Measurements from ENCODE around the gene DOK4. TPM values are rescaled to one million over a fixed set of nuclear protein-coding genes. Genes with fewer than 3 reads are reported as not detected.
"Not testable (repeated sequence)": the region's sequence is repeated elsewhere in the genome, so short reads cannot be mapped to it uniquely, and the experiment has no call there.

Gene DOK4
- total RNA-seq, 4 donors from 2014 or later = 5.9 to 36.3 (median 12.9) TPM

- ATAC-seq (ENCODE audit: low FRiP score) (no peak), DNase-seq (ENCODE audit: low spot score) (no peak)
- TF ChIP-seq CTCF (IDR thresholded peaks at IDR 0.05) = no peak
Observed at GRCh38 chr16:57501492-57501891, 15.2 kb upstream of the DOK4 start.

GRCh38 chr16:57500578-57501111, 14.4 kb upstream of the DOK4 start:
- no peak for TF ChIP-seq CTCF (IDR thresholded peaks at IDR 0.05)
- ATAC-seq (ENCODE audit: low FRiP score) = no peak
- DNase-seq (ENCODE audit: low spot score) = no peak

GRCh38 chr16:57499941-57500340, 13.6 kb upstream of the DOK4 start:
- not testable (repeated sequence) for DNase-seq (ENCODE audit: low spot score); ATAC-seq (ENCODE audit: low FRiP score)

GRCh38 chr16:57498031-57498430, 11.7 kb upstream of the DOK4 start:
- ATAC-seq (ENCODE audit: low FRiP score) (no peak), DNase-seq (ENCODE audit: low spot score) (no peak)
- TF ChIP-seq CTCF (IDR thresholded peaks at IDR 0.05) = no peak

GRCh38 chr16:57497121-57497520, 10.8 kb upstream of the DOK4 start:
- DNase-seq (ENCODE audit: low spot score) (no peak), ATAC-seq (ENCODE audit: low FRiP score) (no peak)
- no peak for TF ChIP-seq CTCF (IDR thresholded peaks at IDR 0.05)

GRCh38 chr16:57493767-57494166, 7.5 kb upstream of the DOK4 start:
- DNase-seq (ENCODE audit: low spot score) = no peak
- no peak for TF ChIP-seq CTCF (IDR thresholded peaks at IDR 0.05)
- no peak for ATAC-seq (ENCODE audit: low FRiP score)

- no peak for DNase-seq (ENCODE audit: low spot score)
- ATAC-seq (ENCODE audit: low FRiP score) = no peak
- TF ChIP-seq CTCF (IDR thresholded peaks at IDR 0.05) = no peak
Observed at GRCh38 chr16:57489229-57489628, 2.9 kb upstream of the DOK4 start.
